ENCODE measurements around the gene MDC1. TPM values are rescaled to one million over a fixed set of nuclear protein-coding genes. Genes with fewer than 3 reads are reported as not detected.

MDC1 gene
- total and polyA plus RNA-seq, 2 of the 13 experiments (the other 11 are each of a cell fraction or from before 2014, with no cell fraction given), result 8.4 to 14.0 TPM

GRCh38 chr6:30654798-30655742 is 62.0 kb downstream of the MDC1 start (continued):
- TF ChIP-seq TFDP1 (CRISPR knock-in tag; IDR thresholded peaks at IDR 0.05; ENCODE audit: borderline replicate concordance) (peak; percentile 45; the same call in 1 of the 2 replicates), FOSL1 (CRISPR knock-in tag; IDR thresholded peaks at IDR 0.05; ENCODE audit: borderline replicate concordance) (no peak), RNF219 (CRISPR knock-in tag; IDR thresholded peaks at IDR 0.05) (no peak), ZNF12 (CRISPR knock-in tag; IDR thresholded peaks at IDR 0.05) (0 out of 2 replicates have a peak, but pooled peaks have one; percentile 51), ZNF672 (CRISPR knock-in tag; IDR thresholded peaks at IDR 0.05) (no peak), ZNF138 (CRISPR knock-in tag; IDR thresholded peaks at IDR 0.05; ENCODE audit: low read depth) (no peak), JUNB (CRISPR knock-in tag; IDR thresholded peaks at IDR 0.05; ENCODE audit: borderline replicate concordance) (0 out of 2 replicates have a peak, but pooled peaks have one; percentile 50), MIER3 (CRISPR knock-in tag; IDR thresholded peaks at IDR 0.05; ENCODE audit: borderline replicate concordance) (peak; percentile 95; the same call in 1 of the 2 replicates), ZNF777 (CRISPR knock-in tag; IDR thresholded peaks at IDR 0.05) (no peak), ZSCAN20 (CRISPR knock-in tag; IDR thresholded peaks at IDR 0.05; ENCODE audit: borderline replicate concordance) (no peak), SKIL (CRISPR knock-in tag; IDR thresholded peaks at IDR 0.05; ENCODE audit: borderline replicate concordance) (peak; percentile 88), ZNF234 (CRISPR knock-in tag; conservative IDR thresholded peaks at IDR 0.05) (no peak), ADNP (CRISPR knock-in tag; IDR thresholded peaks at IDR 0.05) (no peak), NAIF1 (CRISPR knock-in tag; IDR thresholded peaks at IDR 0.05; ENCODE audit: borderline replicate concordance) (no peak), KLF12 (CRISPR knock-in tag; IDR thresholded peaks at IDR 0.05; ENCODE audit: borderline replicate concordance) (no peak), ZXDC (CRISPR knock-in tag; IDR thresholded peaks at IDR 0.05) (0 out of 2 replicates have a peak, but pooled peaks have one; percentile 20), CENPT (CRISPR knock-in tag; IDR thresholded peaks at IDR 0.05; ENCODE audit: low read depth) (no peak), SNAPC2 (CRISPR knock-in tag; IDR thresholded peaks at IDR 0.05) (peak; percentile 72; the same call in 1 of the 2 replicates), AGO1 (IDR thresholded peaks at IDR 0.05; ENCODE audit: low read depth, low read length, poor library complexity, severe bottlenecking) (no peak), MXI1 (IDR thresholded peaks at IDR 0.05; ENCODE audit: borderline replicate concordance, low read depth, low read length) (peak; percentile 98; the same call in 2 of the 3 replicates)

Data from HepG2 (cell line).